ENCODE measurements around the gene MYLK. TPM values are rescaled to one million over a fixed set of nuclear protein-coding genes. Genes with fewer than 3 reads are reported as not detected.
"Not testable (repeated sequence)": the region's sequence is repeated elsewhere in the genome, so short reads cannot be mapped to it uniquely, and the experiment has no call there.

Gene MYLK
- total RNA-seq, 1 donor from 2014 or later, result 81.4 TPM

- peak; percentile 88 for TF ChIP-seq CTCF (conservative IDR thresholded peaks at IDR 0.05; ENCODE audit: low read depth, low read length)
- no peak for DNase-seq (ENCODE audit: low read depth)
- no peak overlapping the region for H3K4me3 ChIP-seq (ENCODE audit: low read depth, low read length)
These were observed 160.5 kb downstream of the MYLK start for GRCh38 chr3:123723522-123724168.

- TF ChIP-seq CTCF (conservative IDR thresholded peaks at IDR 0.05; ENCODE audit: low read depth, low read length), result no peak
- DNase-seq (ENCODE audit: low read depth), result no peak
- no peak overlapping the region for H3K4me3 ChIP-seq (ENCODE audit: low read depth, low read length)
These were observed 161.1 kb downstream of the MYLK start for GRCh38 chr3:123723070-123723469.

- H3K4me3 ChIP-seq (ENCODE audit: low read depth, low read length), result no peak overlapping the region
- DNase-seq (ENCODE audit: low read depth), result no peak
- TF ChIP-seq CTCF (conservative IDR thresholded peaks at IDR 0.05; ENCODE audit: low read depth, low read length), result no peak
These were observed 161.7 kb downstream of the MYLK start for GRCh38 chr3:123722456-123722855.

GRCh38 chr3:123722021-123722420, 162.1 kb downstream of the MYLK start:
- H3K4me3 ChIP-seq (ENCODE audit: low read depth, low read length), result no peak overlapping the region
- DNase-seq (ENCODE audit: low read depth), result no peak
- TF ChIP-seq CTCF (conservative IDR thresholded peaks at IDR 0.05; ENCODE audit: low read depth, low read length), result no peak

GRCh38 chr3:123721095-123721689, 162.9 kb downstream of the MYLK start:
- DNase-seq (ENCODE audit: low read depth); H3K4me3 ChIP-seq (ENCODE audit: low read depth, low read length): not testable (repeated sequence)

GRCh38 chr3:123720638-123721037, 163.5 kb downstream of the MYLK start:
- no peak for TF ChIP-seq CTCF (conservative IDR thresholded peaks at IDR 0.05; ENCODE audit: low read depth, low read length)

GRCh38 chr3:123719862-123720453, 164.2 kb downstream of the MYLK start:
- no peak for DNase-seq (ENCODE audit: low read depth)
- H3K4me3 ChIP-seq (ENCODE audit: low read depth, low read length), result no peak overlapping the region
- TF ChIP-seq CTCF (conservative IDR thresholded peaks at IDR 0.05; ENCODE audit: low read depth, low read length), result no peak

More at GRCh38 chr3:123720638-123721037, 163.5 kb downstream of the MYLK start:
- no peak overlapping the region for H3K4me3 ChIP-seq (ENCODE audit: low read depth, low read length)
- no peak for DNase-seq (ENCODE audit: low read depth)
